HG02571 (cell line): ENCODE data around the gene DMAC2.
"Not testable (repeated sequence)": the region's sequence is repeated elsewhere in the genome, so short reads cannot be mapped to it uniquely, and the experiment has no call there.

Experiments
- ATAC-seq: cut with Tn5 transposase; IDR thresholded peaks from one replicate; pipeline ENCODE4 v1.9.1; 2021; ENCODE audit warnings: mild to moderate bottlenecking, moderate library complexity; ENCODE audit not compliant: unreplicated experiment

The DMAC2 gene

DNA sequence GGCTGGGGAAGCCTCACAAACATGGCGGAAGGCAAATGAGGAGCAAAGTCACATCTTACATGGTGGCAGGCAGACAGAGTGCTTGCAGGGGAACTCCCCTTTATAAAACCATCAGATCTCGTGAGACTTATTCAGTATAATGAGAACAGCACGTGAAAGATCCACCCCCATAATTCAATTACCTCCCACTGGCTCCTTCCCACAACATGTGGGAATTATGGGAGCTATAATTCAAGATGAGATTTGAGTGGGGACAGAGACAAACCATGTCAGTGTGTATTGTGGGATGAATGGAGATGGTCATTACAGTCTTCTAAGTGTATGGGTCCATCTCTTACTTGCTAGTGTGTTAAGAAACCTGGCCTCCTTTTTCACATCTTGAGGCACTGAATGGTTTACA, 37.7 kb downstream of the DMAC2 start:
- no peak for ATAC-seq

DNA sequence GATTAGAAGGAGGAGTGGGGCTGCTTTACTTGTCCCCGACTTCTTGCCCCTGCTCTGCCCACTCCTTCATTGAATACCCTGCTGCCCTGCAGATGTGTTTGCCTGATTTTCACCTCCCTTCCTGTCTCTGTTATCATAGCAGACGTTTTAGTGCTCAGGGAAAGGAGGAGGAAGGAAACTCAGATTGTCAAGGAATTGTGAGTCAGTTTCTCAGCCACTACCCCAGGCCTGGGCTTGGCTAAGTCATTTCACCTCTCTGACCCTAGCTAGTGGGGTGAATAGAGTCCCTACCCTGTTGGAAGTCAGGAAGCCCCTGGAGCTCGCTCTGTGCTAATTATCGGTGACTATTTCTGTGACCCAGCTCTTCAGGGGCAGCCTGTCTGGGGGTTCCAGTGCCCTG, 38.2 kb downstream of the DMAC2 start:
- ATAC-seq = no peak

DNA sequence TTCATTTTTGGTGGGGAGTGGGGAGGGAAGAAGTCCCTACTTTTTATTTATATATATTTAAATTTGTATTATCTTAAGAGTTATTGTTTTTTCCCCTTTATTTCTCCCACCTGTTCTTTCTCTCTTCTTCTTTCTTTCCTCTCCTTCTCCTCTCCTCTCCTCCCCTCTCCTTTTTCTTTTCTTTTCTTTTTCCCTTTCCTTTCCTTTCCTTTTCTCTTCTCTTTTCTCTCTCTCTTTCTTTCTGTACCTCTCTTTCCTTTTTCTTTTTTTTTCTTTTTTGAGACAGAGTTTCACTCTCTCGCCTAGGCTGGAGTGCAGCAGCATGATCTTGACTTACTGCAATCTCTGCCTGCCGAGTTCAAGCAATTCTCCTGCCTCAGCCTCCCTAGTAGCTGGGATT, 40.2 kb downstream of the DMAC2 start:
- no peak for ATAC-seq

DNA sequence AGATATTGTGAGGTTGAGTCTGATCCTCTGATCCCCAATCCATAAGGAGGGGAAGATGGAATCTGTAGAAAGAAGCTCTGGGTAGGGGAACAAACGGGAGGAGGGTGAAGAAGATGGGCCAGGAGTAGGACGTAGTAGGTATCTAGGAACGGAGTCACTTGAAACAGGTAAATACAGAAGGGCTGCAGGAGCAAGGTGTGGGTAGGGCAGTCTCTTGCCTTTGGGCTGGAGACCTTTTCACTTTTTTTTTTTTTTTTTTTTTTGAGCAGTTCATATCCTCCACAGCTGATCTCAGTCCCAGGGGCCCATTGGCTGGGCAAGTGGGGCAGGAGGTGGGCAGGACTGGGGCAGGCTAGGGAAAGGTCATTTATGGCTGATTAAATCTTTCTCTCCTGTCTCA, 40.6 kb downstream of the DMAC2 start:
- ATAC-seq = no peak

DNA sequence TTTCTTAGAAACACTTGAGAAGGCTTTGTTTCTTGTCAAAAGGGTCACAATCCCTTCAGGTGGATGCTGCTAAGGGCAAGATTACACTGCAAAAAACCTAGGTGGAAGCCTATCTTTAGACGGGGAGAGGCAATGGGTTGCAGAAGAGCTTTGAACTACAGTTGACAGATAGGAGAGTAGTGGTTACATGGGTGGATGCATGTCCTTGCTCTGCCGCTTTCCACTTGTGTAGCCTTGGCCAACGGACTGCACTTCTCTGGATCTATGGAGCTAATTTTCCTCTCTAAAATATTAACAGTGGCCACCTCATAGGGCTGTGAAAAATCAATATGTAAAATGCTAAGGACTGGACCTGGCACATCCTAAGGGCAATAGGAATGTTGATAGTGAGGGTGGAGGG, 41.1 kb downstream of the DMAC2 start:
- no peak for ATAC-seq

DNA sequence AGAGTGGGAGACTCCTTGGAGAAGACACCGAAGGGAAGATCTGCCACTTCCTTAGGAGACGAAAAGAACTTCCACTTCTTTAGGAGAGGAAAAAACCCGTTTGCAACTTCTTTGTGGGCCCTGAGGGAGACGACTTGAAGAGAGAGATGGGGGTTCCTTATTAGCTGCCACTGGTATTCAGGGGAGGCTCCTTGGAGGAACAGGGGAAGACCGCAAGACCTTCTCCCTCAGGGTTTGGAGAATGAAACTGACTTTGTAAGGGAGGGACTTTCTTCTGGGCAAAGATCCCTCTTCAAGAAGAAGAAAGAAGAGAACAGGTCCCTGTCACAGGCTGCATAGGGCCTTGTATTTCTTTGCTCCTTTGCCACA, 41.7 kb downstream of the DMAC2 start:
- ATAC-seq = no peak

DNA sequence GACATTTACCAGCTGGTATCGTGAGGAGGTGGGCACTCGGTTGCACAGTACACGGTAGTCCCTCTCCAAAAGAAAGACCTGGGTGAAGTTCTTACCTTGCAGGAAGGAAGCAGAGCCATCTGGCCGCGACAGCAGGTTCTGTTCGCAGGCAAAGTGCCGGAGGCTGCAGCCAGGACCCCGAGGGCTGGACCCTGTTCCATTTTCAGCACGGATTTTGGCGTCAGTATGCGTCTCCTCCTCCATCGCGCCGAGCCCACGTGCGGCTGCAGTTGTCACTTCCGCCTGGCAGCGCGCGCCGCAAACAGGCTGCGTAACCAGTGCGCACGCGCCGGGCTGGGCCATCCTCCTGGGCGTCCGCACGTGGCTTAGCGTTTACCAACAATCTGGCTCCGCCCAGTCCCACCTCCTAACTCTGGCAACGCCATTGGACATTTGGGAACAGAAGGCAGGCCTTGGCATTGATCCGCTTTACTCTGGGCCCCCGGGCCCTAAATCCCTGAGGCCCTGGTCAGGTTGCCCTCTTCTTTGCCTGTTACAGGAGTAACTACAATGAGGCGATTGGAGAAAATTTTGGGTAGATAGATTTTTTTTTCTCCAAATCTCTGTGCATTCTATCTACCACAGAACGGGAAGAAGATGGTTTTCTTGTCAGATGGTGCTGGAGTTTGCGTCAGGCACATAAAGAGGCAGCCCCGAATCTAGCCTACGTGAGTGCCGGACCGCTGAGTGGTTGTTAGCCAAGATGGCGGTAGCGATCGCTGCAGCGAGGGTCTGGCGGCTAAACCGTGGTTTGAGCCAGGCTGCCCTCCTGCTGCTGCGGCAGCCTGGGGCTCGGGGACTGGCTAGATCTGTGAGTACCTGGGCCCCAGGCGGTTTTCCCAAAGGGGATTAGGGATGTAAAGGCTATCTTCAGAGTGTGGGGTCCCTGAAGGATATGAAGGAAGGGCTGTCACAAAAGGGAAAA, 42.3 kb downstream of the DMAC2 start, which contains the start of the genes BCKDHA and EXOSC5:
Gene BCKDHA (plus strand): TSS at position 733 of the 964 bp plus-strand sequence. CDS start 10 bp downstream, at position 743.
Gene EXOSC5 (minus strand): TSS at position 274 of the 964 bp plus-strand sequence. CDS start 31 bp downstream, at position 243.
- ATAC-seq = peak; percentile 87

DNA sequence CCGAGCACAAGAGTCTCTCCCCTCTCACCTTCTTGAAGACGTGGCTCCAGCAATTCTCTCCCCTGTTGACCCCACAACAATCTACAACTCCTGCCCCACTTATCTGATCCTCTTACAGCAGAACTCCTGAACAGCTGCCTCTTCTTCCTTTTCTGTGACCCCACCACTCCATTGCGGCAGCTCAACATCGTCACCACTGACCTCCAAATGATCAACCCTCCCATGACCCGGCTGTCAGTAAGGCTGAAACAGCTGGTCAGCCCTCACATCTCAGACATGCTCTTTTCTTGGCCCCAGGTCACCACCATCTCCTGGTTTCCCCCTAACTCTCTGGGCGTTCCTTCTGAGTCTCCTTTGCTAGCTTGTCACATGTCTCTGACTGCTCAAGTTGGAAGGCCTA, 44.4 kb downstream of the DMAC2 start:
- no peak for ATAC-seq

DNA sequence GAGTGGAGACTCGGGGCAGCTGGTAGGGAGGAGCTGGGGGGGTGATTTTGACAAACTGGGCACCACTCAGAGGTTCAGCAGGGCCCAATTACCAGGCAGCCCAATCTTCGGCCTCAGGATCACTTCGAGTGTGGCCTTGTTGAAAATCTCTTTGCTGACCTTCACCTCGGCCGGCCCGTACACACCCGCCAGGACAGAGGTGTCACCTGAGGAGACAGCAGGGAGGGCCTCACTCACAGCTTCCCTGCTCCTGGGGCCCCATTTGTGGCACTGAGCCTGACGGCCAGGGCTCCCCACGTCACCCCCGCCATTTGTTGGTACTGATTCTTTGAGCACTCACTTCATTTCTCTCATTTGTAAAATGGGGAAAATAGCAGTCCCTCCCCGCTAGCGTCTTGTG, 46.9 kb downstream of the DMAC2 start:
- no peak for ATAC-seq

DNA sequence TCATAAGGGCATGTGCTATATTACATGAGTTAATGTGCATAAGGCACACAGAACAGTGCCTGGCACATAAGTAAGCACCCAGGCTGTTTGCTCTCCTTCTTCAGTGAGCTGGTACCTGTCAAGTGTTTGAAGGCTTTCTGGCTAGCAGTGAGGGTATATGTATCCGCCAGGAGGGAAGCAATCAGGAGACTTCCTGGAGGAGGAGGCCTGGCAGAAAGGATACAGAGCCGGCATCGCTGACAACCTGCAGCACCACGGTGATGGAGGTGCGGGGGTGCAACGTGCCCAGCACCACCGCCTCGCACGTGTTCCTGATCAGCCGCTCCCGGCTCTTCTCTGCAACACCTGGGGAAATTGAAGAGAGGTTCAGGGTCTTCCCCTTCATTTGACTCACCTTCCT, 48.1 kb downstream of the DMAC2 start:
- no peak for ATAC-seq

DNA sequence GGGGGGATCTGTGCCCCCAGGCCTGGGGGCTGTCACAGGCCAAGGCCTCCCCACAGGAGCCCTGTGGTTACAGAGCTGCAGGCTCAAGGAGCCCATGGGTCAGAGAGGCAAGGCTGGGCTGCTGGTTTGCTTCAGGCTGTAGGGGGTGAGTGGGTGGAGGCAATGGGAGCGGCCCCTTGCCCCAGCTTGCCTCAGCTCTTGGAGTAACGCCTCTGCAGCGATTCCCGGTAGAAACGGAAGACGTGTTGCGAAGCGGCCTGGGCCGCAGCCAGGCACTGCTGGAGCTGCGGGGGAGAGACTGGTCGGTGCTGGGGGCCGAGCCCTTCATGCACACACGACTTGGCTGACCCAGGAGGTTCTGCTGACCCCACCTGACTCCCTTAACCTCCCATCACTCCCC, 53.3 kb downstream of the DMAC2 start:
- no peak for ATAC-seq

DNA sequence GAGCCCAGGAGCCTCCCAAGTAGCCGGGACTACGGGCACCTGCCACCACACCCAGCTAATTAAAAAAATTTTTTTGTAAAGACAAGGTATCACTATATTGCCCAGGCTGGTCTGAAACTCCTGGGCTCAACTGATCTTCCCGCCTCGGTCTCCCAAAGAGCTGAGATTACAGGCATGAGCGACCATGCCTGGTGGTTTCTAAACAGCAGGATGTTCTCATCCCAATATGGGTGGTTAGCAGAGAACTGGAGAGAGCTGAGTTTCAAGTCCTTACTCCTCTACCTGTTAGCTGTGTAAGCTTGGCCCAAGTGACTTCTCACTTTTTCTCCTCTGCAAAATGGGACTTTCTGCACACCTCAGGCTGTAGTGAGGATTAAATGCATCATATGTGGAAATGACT, 55.4 kb downstream of the DMAC2 start:
- no peak for ATAC-seq

DNA sequence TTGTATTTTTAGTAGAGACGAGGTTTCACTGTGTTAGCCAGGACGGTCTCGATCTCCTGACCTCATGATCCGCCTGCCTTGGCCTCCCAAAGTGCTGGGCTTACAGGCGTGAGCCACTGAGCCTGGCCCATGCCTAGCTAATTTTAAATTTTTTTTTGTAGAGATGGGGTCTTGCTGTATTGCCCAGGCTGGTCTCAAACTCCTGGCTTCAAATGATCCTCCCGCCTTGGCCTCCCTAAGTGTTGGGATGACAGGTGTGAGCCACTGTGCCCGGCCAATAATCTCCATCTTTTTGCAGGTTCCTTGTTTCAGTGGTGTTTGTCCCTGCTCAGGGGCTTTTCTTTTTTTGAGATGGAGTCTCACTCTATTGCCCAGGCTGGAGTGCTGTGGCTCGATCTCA, 58.2 kb downstream of the DMAC2 start:
- not testable (repeated sequence) for ATAC-seq
